Measurements from ENCODE around the gene RIPOR1.
A peak's percentile ranks its signal among the peaks of the same experiment; 100 is the strongest.

Gene RIPOR1

DNA sequence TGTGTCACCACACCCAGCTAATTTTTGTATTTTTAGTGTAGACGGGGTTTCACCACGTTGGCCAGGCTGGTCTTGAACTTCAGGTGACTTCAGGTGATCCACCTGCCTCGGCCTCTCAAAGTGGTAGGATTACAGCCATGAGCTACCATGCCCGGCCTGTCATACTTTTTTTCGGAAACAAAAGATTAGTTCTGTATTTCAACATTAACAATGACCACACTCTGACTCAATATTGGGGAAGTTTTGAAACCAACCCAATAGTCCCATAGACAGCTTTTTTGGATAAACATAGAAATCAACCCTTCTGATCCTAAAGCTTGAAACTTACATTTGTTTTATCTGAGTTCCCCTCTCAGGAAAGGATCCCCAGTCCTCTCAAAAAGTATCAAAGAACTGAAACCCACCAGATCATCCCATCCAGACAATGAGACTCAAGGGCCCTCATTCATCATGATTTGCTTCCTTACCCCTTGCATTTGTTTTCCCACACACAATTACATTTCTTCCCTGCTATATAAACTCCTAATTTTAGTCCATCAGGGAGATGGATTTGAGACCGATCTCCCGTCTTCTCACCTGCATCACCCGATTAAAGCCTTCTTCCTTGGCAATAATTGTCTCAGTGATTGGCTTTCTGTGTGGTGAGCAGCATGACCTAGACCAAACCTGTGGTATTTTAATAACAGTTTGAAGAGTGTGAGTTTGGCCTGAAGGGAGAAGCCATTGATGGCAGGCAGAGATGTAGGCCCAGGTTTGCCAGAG, 38.1 kb upstream of the RIPOR1 start:
- Histone ChIP-seq H4K20me1 (ENCODE audit: control insufficient read depth, insufficient read depth, low read depth, low read length) (no peaks in the 10 kb centered on the region), H3K9me2 (replicated peaks; ENCODE audit: control insufficient read depth, low read length) (no peaks in the 10 kb centered on the region), H3K9me3 (ENCODE audit: control insufficient read depth, insufficient read depth, low read length) (no peaks in the 10 kb centered on the region), H3K27me3 (ENCODE audit: control insufficient read depth, low read length) (no peaks in the 10 kb centered on the region), H3K4me1 (ENCODE audit: control insufficient read depth, low read length) (peaks cover 81% of the 10 kb centered on the region), H3K79me2 (ENCODE audit: control insufficient read depth, low read length) (0 out of 2 replicates have a peak, but pooled peaks cover 4% of the 10 kb centered on the region), H3F3A (ENCODE audit: control insufficient read depth, insufficient read depth) (peaks cover 21% of the 10 kb centered on the region), H3K27ac (ENCODE audit: low read depth, low read length) (0 out of 2 replicates have a peak overlapping the region, but pooled peaks have one; percentile 93), H3K36me3 (ENCODE audit: control insufficient read depth, low read length) (peaks cover 2% of the 10 kb centered on the region; the same call in 1 of the 2 replicates), H3K4me3 (ENCODE audit: low read length) (peak overlapping the region; percentile 68; the same call in 1 of the 2 replicates), H3K4me2 (ENCODE audit: low read length) (peak overlapping the region; percentile 95)
- TF ChIP-seq, protein P1, sequence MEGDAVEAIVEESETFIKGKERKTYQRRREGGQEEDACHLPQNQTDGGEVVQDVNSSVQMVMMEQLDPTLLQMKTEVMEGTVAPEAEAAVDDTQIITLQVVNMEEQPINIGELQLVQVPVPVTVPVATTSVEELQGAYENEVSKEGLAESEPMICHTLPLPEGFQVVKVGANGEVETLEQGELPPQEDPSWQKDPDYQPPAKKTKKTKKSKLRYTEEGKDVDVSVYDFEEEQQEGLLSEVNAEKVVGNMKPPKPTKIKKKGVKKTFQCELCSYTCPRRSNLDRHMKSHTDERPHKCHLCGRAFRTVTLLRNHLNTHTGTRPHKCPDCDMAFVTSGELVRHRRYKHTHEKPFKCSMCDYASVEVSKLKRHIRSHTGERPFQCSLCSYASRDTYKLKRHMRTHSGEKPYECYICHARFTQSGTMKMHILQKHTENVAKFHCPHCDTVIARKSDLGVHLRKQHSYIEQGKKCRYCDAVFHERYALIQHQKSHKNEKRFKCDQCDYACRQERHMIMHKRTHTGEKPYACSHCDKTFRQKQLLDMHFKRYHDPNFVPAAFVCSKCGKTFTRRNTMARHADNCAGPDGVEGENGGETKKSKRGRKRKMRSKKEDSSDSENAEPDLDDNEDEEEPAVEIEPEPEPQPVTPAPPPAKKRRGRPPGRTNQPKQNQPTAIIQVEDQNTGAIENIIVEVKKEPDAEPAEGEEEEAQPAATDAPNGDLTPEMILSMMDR (IDR thresholded peaks at IDR 0.05; ENCODE audit: low read depth, low read length, poor library complexity, severe bottlenecking) = no peak
- no peak for TF ChIP-seq EZH2phosphoT487 (IDR thresholded peaks at IDR 0.05; ENCODE audit: borderline replicate concordance, low read length)

GRCh38 chr16:67499106-67499505, 29.5 kb upstream of the RIPOR1 start:
- no peaks in the 10 kb centered on the region for H3K27me3 ChIP-seq (ENCODE audit: control insufficient read depth, low read length)
- H3K9me3 ChIP-seq (ENCODE audit: control insufficient read depth, insufficient read depth, low read length) = no peaks in the 10 kb centered on the region

DNA sequence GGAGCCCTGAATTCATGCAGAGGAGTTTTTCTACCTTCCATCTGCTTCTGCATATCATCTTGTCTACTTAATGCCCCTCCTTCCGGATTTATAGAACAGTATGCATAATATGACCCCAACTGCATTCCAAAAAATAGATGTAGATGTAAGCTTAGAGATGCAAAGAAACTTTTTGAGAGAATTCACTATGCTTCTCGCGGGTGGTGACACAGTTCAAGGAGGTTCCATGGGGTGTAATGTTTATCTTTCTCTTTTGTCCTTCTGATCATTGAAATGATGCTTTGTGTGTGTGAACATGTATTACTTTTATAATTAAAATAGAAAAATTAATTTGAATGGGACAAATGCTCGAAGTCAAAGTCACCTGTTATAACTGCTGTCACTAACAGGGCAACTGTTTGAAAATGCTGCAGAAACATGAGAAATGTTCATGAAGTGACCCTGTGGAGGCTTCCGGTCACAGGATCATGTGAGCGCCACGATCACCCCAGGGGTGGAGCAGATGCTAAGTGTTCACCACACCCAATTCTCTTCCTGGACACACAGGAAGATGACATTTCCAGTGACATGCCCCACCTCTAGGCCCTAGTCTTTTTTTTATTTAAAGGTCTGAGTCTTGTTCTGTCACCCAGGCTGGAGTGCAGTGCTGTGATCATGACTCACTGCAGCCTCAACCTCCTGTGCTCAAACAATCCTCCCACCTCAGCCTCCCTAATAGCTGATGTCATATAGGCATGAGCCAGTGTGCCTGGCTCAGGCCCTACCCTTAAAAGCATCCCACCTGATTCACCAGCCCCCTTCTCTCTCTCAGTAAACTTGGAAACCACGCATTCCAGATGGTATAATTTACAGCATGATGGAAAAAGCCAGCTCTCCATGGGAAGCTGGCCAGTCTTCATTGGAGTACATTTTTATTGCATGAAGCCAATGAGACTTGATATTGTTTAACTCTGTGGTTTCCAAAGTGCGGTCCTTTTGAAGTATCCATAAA, 24.3 kb upstream of the RIPOR1 start:
- Histone ChIP-seq H3K9me3 (ENCODE audit: control insufficient read depth, insufficient read depth, low read length) (no peaks in the 10 kb centered on the region), H3F3A (ENCODE audit: control insufficient read depth, insufficient read depth) (peaks cover 3% of the 10 kb centered on the region; the same call in 1 of the 2 replicates), H3K9me2 (replicated peaks; ENCODE audit: control insufficient read depth, low read length) (no peaks in the 10 kb centered on the region), H3K79me2 (ENCODE audit: control insufficient read depth, low read length) (no peaks in the 10 kb centered on the region), H3K27ac (ENCODE audit: low read depth, low read length) (no peak overlapping the region), H3K4me1 (ENCODE audit: control insufficient read depth, low read length) (peaks cover 13% of the 10 kb centered on the region), H3K36me3 (ENCODE audit: control insufficient read depth, low read length) (no peaks in the 10 kb centered on the region), H4K20me1 (ENCODE audit: control insufficient read depth, insufficient read depth, low read depth, low read length) (no peaks in the 10 kb centered on the region), H3K27me3 (ENCODE audit: control insufficient read depth, low read length) (no peaks in the 10 kb centered on the region), H3K4me2 (ENCODE audit: low read length) (no peak overlapping the region), H3K4me3 (ENCODE audit: low read length) (no peak overlapping the region)
- TF ChIP-seq, protein P1 (IDR thresholded peaks at IDR 0.05; ENCODE audit: low read depth, low read length, poor library complexity, severe bottlenecking) = no peak
- no peak for TF ChIP-seq EZH2phosphoT487 (IDR thresholded peaks at IDR 0.05; ENCODE audit: borderline replicate concordance, low read length)

More at GRCh38 chr16:67499106-67499505, 29.5 kb upstream of the RIPOR1 start:
- Histone ChIP-seq H3K4me2 (ENCODE audit: low read length) (no peak overlapping the region), H3F3A (ENCODE audit: control insufficient read depth, insufficient read depth) (peaks cover 3% of the 10 kb centered on the region; the same call in 1 of the 2 replicates), H3K36me3 (ENCODE audit: control insufficient read depth, low read length) (no peaks in the 10 kb centered on the region), H3K4me1 (ENCODE audit: control insufficient read depth, low read length) (peaks cover 6% of the 10 kb centered on the region), H3K4me3 (ENCODE audit: low read length) (no peak overlapping the region), H3K27ac (ENCODE audit: low read depth, low read length) (no peak overlapping the region), H3K79me2 (ENCODE audit: control insufficient read depth, low read length) (no peaks in the 10 kb centered on the region), H3K9me2 (replicated peaks; ENCODE audit: control insufficient read depth, low read length) (no peaks in the 10 kb centered on the region), H4K20me1 (ENCODE audit: control insufficient read depth, insufficient read depth, low read depth, low read length) (no peaks in the 10 kb centered on the region)
- no peak for TF ChIP-seq EZH2phosphoT487 (IDR thresholded peaks at IDR 0.05; ENCODE audit: borderline replicate concordance, low read length)
- TF ChIP-seq, protein P1 (IDR thresholded peaks at IDR 0.05; ENCODE audit: low read depth, low read length, poor library complexity, severe bottlenecking) = no peak
